Measurements from ENCODE around the gene WDR33. TPM values are rescaled to one million over a fixed set of nuclear protein-coding genes. Genes with fewer than 3 reads are reported as not detected.
A peak's percentile ranks its signal among the peaks of the same experiment; 100 is the strongest.

WDR33 gene
- total and polyA plus RNA-seq, 9 of the 15 experiments (the other 6 are each of a cell fraction or from before 2014, with no cell fraction given) = 24.2 to 57.4 (median 38.4) TPM

DNA sequence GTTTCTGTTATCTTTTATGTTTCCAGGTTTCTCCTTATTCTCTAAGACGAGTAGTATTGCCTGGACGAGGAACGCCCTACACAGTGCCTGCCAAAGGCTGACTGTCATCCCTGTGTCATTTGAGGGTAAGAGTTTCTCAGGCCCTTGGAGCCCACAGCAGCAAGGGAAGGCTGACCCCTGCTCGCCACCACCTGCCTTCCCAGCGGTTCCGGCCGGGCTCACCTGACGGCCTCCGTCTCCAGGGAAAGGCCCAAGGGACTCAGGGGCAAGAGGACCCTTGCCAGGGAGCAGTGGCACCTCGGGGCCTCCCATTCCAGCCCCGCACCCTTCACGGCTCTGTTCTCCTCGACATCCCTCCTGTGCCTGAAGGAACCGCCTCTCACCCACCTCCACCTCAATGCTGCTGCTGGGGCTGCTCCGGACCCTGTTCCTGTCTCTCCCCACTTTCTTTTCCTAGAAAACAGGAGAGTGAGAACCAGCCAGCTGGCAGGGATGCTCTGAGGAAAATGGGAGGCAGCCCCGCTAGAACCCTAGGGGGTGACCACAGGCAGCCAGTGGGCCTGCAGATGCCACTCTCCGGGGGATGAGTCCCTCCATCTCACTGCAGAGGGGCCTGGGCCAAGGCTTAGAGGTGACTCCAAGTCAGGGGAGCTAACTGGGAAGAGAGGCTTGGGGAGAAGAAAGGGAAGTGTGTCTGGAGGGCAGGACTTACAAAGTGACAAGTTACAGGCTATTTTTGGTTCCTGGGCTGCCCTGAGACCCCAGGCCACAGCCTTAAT lies 137.5 kb downstream of the WDR33 start:
- H3K4me3 ChIP-seq = no peak overlapping the region
- H3K9ac ChIP-seq (ENCODE audit: insufficient read depth in 1 of 2, low read depth in 2 of 2, low read length in 2 of 2) = no peak overlapping the region
- DNase-seq (ENCODE audit: extremely low read depth in 1 of 4, low spot score in 3 of 4) = no peak
- no peak for FAIRE-seq
- peak; percentile 16; the same call in 2 of the 3 replicates for ATAC-seq
- H2AFZ ChIP-seq (ENCODE audit: low read depth, low read length) = no peak overlapping the region
- in situ Hi-C loops (cut with MboI) (no loop called here), intact Hi-C loops (cut with micrococcal nuclease) (no loop called here)
- H3K9me3 ChIP-seq (replicated peaks; ENCODE audit: control insufficient read depth, insufficient read depth, low read depth, low read length) = no peaks in the 10 kb centered on the region
- no peak overlapping the region for H3K4me2 ChIP-seq (ENCODE audit: insufficient read depth, low read length)
- ChIA-PET CTCF (ENCODE audit: low intra/inter-chr PET ratio) (no interaction called here), POLR2A (interaction anchor here (0.6 kb wide), 1 partner anchor 134 kb away, joined by 3 read pairs; no protein-coding TSS in a partner anchor)
- peaks cover 10% of the 10 kb centered on the region; the same call in 1 of the 2 replicates for H4K20me1 ChIP-seq (replicated peaks; ENCODE audit: control insufficient read depth, insufficient read depth, low read length)
- peaks cover 0 to 17% of the 10 kb centered on the region in 2 experiments; a peak in 2 of 5 replicates for H3K4me1 ChIP-seq (replicated peaks in 1 of 2; ENCODE audit: control insufficient read depth in 2 of 2, insufficient read depth in 2 of 2, low read length in 2 of 2)
- H3K79me2 ChIP-seq (ENCODE audit: control insufficient read depth, insufficient read depth, low read length) = no peaks in the 10 kb centered on the region
- peaks cover 64 to 73% of the 10 kb centered on the region in 2 experiments for H3K27me3 ChIP-seq (ENCODE audit: control insufficient read depth in 2 of 2, insufficient read depth in 2 of 2, low read length in 2 of 2)
- no TSS peak for BruUV-seq (replicated peaks)
- H3K27ac ChIP-seq (ENCODE audit: extremely low read depth, low read depth, low read length) = no peak overlapping the region
- no peaks in the 10 kb centered on the region for H3K36me3 ChIP-seq (ENCODE audit: control insufficient read depth, insufficient read depth, low read length)
- WGBS (ENCODE audit: insufficient coverage, low coverage, missing lambda C conversion rate) = 5% methylated on average over 16 of the region's 17 CpGs
- peaks cover 3% of the 10 kb centered on the region for H3K9me1 ChIP-seq (ENCODE audit: control insufficient read depth, insufficient read depth, low read length)
- TF ChIP-seq, protein P1, sequence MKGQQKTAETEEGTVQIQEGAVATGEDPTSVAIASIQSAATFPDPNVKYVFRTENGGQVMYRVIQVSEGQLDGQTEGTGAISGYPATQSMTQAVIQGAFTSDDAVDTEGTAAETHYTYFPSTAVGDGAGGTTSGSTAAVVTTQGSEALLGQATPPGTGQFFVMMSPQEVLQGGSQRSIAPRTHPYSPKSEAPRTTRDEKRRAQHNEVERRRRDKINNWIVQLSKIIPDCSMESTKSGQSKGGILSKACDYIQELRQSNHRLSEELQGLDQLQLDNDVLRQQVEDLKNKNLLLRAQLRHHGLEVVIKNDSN (CRISPR knock-in tag; IDR thresholded peaks at IDR 0.05) = no peak
- TF ChIP-seq MTA3 (IDR thresholded peaks at IDR 0.05; ENCODE audit: borderline replicate concordance) (no peak), ZNF561 (CRISPR knock-in tag; conservative IDR thresholded peaks at IDR 0.05) (no peak), ZFX (CRISPR knock-in tag; IDR thresholded peaks at IDR 0.05) (no peak), FUS (optimal IDR thresholded peaks at IDR 0.05; ENCODE audit: low read depth, low read length) (no peak), ZC3H4 (CRISPR knock-in tag; IDR thresholded peaks at IDR 0.05; ENCODE audit: borderline replicate concordance) (no peak), SAP30 (IDR thresholded peaks at IDR 0.05; ENCODE audit: borderline replicate concordance, insufficient read depth, low read depth, low read length, poor library complexity, severe bottlenecking) (no peak), HDAC1 (IDR thresholded peaks at IDR 0.05) (no peak), FOSL1 (tag; conservative IDR thresholded peaks at IDR 0.05) (no peak), HNRNPL (IDR thresholded peaks at IDR 0.05; ENCODE audit: low read depth, low read length) (no peak), SMARCA5 (IDR thresholded peaks at IDR 0.05) (no peak), ETV1 (tag; conservative IDR thresholded peaks at IDR 0.05; ENCODE audit: low read depth) (no peak), HDAC6 (IDR thresholded peaks at IDR 0.05; ENCODE audit: low read depth, low read length) (no peak), EWSR1 (IDR thresholded peaks at IDR 0.05; ENCODE audit: borderline replicate concordance, low read depth, partially characterized antibody) (no peak), HMGN3 (IDR thresholded peaks at IDR 0.05; ENCODE audit: borderline replicate concordance, extremely low read depth, insufficient read length, low read depth, low read length) (no peak)
- TF ChIP-seq, protein P2, sequence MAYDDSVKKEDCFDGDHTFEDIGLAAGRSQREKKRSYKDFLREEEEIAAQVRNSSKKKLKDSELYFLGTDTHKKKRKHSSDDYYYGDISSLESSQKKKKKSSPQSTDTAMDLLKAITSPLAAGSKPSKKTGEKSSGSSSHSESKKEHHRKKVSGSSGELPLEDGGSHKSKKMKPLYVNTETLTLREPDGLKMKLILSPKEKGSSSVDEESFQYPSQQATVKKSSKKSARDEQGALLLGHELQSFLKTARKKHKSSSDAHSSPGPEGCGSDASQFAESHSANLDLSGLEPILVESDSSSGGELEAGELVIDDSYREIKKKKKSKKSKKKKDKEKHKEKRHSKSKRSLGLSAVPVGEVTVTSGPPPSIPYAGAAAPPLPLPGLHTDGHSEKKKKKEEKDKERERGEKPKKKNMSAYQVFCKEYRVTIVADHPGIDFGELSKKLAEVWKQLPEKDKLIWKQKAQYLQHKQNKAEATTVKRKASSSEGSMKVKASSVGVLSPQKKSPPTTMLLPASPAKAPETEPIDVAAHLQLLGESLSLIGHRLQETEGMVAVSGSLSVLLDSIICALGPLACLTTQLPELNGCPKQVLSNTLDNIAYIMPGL (CRISPR knock-in tag; IDR thresholded peaks at IDR 0.05) = no peak
- TF ChIP-seq, protein P3, sequence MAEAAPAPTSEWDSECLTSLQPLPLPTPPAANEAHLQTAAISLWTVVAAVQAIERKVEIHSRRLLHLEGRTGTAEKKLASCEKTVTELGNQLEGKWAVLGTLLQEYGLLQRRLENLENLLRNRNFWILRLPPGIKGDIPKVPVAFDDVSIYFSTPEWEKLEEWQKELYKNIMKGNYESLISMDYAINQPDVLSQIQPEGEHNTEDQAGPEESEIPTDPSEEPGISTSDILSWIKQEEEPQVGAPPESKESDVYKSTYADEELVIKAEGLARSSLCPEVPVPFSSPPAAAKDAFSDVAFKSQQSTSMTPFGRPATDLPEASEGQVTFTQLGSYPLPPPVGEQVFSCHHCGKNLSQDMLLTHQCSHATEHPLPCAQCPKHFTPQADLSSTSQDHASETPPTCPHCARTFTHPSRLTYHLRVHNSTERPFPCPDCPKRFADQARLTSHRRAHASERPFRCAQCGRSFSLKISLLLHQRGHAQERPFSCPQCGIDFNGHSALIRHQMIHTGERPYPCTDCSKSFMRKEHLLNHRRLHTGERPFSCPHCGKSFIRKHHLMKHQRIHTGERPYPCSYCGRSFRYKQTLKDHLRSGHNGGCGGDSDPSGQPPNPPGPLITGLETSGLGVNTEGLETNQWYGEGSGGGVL (CRISPR knock-in tag; IDR thresholded peaks at IDR 0.05) = no peak
